ENCODE data around the gene CEP55. TPM values are rescaled to one million over a fixed set of nuclear protein-coding genes. Genes with fewer than 3 reads are reported as not detected.

The CEP55 gene
- total and polyA plus RNA-seq, 8 donors = 3.4 to 31.3 (median 13.8) TPM

GRCh38 chr10:93452143-93452542 lies 44.3 kb upstream of the CEP55 start:
- Histone ChIP-seq H3K27ac (no peak overlapping the region), H3K9me3 (no peaks in the 10 kb centered on the region), H3K27me3 (no peaks in the 10 kb centered on the region), H3K4me1 (no peaks in the 10 kb centered on the region), H3K4me3 (no peak overlapping the region), H3K36me3 (peaks cover 0 to 41% of the 10 kb centered on the region in 2 donors)
- TF ChIP-seq CTCF (IDR thresholded peaks at IDR 0.05) = no peak
- ATAC-seq = peak; percentile 75
- intact Hi-C loops (cut with DNase I) = no loop called here
- DNase-seq = no peak

GRCh38 chr10:93454146-93454545 lies 42.3 kb upstream of the CEP55 start:
- no peak for DNase-seq
- no peak for ATAC-seq
- intact Hi-C loops (cut with DNase I) = no loop called here
- no peak overlapping the region for H3K4me3 ChIP-seq
- TF ChIP-seq CTCF (IDR thresholded peaks at IDR 0.05) = no peak
- no peak overlapping the region for H3K27ac ChIP-seq
- peaks cover 7 to 9% of the 10 kb centered on the region in 2 donors for H3K4me1 ChIP-seq
- H3K9me3 ChIP-seq = no peaks in the 10 kb centered on the region
- H3K27me3 ChIP-seq = no peaks in the 10 kb centered on the region
- H3K36me3 ChIP-seq = peaks cover 0 to 40% of the 10 kb centered on the region in 2 donors

- ATAC-seq (no peak), DNase-seq (no peak)
- Histone ChIP-seq H3K36me3 (peaks cover 0 to 34% of the 10 kb centered on the region in 2 donors), H3K4me1 (peaks cover 13 to 15% of the 10 kb centered on the region in 2 donors), H3K27ac (no peak overlapping the region), H3K4me3 (no peak overlapping the region), H3K9me3 (no peaks in the 10 kb centered on the region), H3K27me3 (no peaks in the 10 kb centered on the region)
- intact Hi-C loops (cut with DNase I) = no loop called here
- no peak for TF ChIP-seq CTCF (IDR thresholded peaks at IDR 0.05)
These were observed 41.7 kb upstream of the CEP55 start for GRCh38 chr10:93454736-93455135.

- no peak overlapping the region for H3K4me3 ChIP-seq
- no peak for DNase-seq
- intact Hi-C loops (cut with DNase I) = no loop called here
- no peak overlapping the region for H3K27ac ChIP-seq
- no peaks in the 10 kb centered on the region for H3K9me3 ChIP-seq
- no peak for ATAC-seq
- H3K36me3 ChIP-seq = peaks cover 0 to 24% of the 10 kb centered on the region in 2 donors
- H3K4me1 ChIP-seq = peaks cover 21 to 26% of the 10 kb centered on the region in 2 donors
- no peaks in the 10 kb centered on the region for H3K27me3 ChIP-seq
- TF ChIP-seq CTCF (IDR thresholded peaks at IDR 0.05) = no peak
These were observed 39.9 kb upstream of the CEP55 start for GRCh38 chr10:93456480-93456879.

- ATAC-seq = no peak
These were observed 38.9 kb upstream of the CEP55 start for GRCh38 chr10:93457511-93457910.

More at GRCh38 chr10:93457511-93457910, 38.9 kb upstream of the CEP55 start:
- Histone ChIP-seq H3K9me3 (no peaks in the 10 kb centered on the region), H3K4me1 (peaks cover 26 to 36% of the 10 kb centered on the region in 2 donors), H3K27me3 (no peaks in the 10 kb centered on the region), H3K36me3 (peaks cover 0 to 21% of the 10 kb centered on the region in 2 donors), H3K4me3 (no peak overlapping the region), H3K27ac (peak overlapping the region; percentile 78 to 90)
- intact Hi-C loops (cut with DNase I) = no loop called here
- no peak for DNase-seq
- TF ChIP-seq CTCF (IDR thresholded peaks at IDR 0.05) = no peak
